ENCODE measurements around the gene TMSB10. TPM values are rescaled to one million over a fixed set of nuclear protein-coding genes. Genes with fewer than 3 reads are reported as not detected.
A peak's percentile ranks its signal among the peaks of the same experiment; 100 is the strongest.

The TMSB10 gene
- total and polyA plus RNA-seq, 2 of the 13 experiments (the other 11 are each of a cell fraction or from before 2014, with no cell fraction given): 665 to 708 TPM

DNA sequence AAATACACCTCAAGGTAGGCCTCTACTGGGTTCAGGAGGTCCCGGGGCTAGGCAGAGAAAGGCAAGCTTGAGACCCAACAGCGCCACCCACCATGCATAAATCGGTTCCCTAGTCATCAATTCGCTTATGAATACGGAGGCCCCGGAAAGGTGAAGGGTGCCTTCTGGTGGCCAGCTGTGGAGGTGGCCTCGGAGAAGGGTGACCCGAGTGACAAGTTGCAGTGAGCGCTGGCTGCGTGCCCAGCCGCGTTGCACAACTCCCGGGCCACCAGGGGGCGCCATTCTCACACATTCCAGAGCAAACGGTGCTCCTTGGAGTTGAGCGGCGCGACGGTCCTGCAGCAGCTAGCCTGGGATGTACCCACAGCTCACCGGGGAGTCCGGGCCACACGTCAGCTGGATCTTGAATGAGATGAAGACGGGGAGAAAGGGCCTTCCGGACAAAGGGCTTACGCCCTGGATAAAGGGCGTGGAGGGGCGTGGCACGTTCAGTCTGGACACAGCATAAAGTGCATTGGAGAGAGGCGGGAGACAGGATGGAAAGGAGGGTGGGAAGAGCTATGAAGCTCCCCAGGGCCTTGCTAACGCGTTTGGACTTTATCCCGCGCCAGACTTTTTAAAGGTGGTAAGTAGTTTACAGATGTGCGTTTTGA, 20.4 kb downstream of the TMSB10 start (continued):
- TF ChIP-seq, protein P1, sequence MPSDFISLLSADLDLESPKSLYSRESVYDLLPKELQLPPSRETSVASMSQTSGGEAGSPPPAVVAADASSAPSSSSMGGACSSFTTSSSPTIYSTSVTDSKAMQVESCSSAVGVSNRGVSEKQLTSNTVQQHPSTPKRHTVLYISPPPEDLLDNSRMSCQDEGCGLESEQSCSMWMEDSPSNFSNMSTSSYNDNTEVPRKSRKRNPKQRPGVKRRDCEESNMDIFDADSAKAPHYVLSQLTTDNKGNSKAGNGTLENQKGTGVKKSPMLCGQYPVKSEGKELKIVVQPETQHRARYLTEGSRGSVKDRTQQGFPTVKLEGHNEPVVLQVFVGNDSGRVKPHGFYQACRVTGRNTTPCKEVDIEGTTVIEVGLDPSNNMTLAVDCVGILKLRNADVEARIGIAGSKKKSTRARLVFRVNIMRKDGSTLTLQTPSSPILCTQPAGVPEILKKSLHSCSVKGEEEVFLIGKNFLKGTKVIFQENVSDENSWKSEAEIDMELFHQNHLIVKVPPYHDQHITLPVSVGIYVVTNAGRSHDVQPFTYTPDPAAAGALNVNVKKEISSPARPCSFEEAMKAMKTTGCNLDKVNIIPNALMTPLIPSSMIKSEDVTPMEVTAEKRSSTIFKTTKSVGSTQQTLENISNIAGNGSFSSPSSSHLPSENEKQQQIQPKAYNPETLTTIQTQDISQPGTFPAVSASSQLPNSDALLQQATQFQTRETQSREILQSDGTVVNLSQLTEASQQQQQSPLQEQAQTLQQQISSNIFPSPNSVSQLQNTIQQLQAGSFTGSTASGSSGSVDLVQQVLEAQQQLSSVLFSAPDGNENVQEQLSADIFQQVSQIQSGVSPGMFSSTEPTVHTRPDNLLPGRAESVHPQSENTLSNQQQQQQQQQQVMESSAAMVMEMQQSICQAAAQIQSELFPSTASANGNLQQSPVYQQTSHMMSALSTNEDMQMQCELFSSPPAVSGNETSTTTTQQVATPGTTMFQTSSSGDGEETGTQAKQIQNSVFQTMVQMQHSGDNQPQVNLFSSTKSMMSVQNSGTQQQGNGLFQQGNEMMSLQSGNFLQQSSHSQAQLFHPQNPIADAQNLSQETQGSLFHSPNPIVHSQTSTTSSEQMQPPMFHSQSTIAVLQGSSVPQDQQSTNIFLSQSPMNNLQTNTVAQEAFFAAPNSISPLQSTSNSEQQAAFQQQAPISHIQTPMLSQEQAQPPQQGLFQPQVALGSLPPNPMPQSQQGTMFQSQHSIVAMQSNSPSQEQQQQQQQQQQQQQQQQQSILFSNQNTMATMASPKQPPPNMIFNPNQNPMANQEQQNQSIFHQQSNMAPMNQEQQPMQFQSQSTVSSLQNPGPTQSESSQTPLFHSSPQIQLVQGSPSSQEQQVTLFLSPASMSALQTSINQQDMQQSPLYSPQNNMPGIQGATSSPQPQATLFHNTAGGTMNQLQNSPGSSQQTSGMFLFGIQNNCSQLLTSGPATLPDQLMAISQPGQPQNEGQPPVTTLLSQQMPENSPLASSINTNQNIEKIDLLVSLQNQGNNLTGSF (CRISPR knock-in tag; IDR thresholded peaks at IDR 0.05): 0 out of 2 replicates have a peak, but pooled peaks have one; percentile 68
- TF ChIP-seq ZKSCAN8 (CRISPR knock-in tag; IDR thresholded peaks at IDR 0.05; ENCODE audit: borderline replicate concordance) (peak; percentile 96), BHLHE40 (IDR thresholded peaks at IDR 0.05; ENCODE audit: low read length) (peak; percentile 75), KMT2A (CRISPR knock-in tag; IDR thresholded peaks at IDR 0.05) (peak; percentile 87), RAD51 (IDR thresholded peaks at IDR 0.05; ENCODE audit: borderline replicate concordance) (no peak), ZNF10 (CRISPR knock-in tag; IDR thresholded peaks at IDR 0.05; ENCODE audit: borderline replicate concordance, low read depth) (no peak), ZNF207 (IDR thresholded peaks at IDR 0.05; ENCODE audit: borderline replicate concordance) (no peak), ZNF124 (CRISPR knock-in tag; IDR thresholded peaks at IDR 0.05) (peak; percentile 99), ZNF773 (CRISPR knock-in tag; IDR thresholded peaks at IDR 0.05; ENCODE audit: borderline replicate concordance) (no peak), ZNF724P (CRISPR knock-in tag; IDR thresholded peaks at IDR 0.05; ENCODE audit: borderline replicate concordance) (peak; percentile 71; the same call in 1 of the 2 replicates), EEA1 (CRISPR knock-in tag; IDR thresholded peaks at IDR 0.05; ENCODE audit: borderline replicate concordance) (0 out of 2 replicates have a peak, but pooled peaks have one; percentile 35), KLF11 (CRISPR knock-in tag; IDR thresholded peaks at IDR 0.05) (peak; percentile 91)
- TF ChIP-seq, protein P2, sequence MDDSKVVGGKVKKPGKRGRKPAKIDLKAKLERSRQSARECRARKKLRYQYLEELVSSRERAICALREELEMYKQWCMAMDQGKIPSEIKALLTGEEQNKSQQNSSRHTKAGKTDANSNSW (CRISPR knock-in tag; IDR thresholded peaks at IDR 0.05; ENCODE audit: borderline replicate concordance): peak; percentile 86; the same call in 1 of the 2 replicates
- TF ChIP-seq, protein P3, sequence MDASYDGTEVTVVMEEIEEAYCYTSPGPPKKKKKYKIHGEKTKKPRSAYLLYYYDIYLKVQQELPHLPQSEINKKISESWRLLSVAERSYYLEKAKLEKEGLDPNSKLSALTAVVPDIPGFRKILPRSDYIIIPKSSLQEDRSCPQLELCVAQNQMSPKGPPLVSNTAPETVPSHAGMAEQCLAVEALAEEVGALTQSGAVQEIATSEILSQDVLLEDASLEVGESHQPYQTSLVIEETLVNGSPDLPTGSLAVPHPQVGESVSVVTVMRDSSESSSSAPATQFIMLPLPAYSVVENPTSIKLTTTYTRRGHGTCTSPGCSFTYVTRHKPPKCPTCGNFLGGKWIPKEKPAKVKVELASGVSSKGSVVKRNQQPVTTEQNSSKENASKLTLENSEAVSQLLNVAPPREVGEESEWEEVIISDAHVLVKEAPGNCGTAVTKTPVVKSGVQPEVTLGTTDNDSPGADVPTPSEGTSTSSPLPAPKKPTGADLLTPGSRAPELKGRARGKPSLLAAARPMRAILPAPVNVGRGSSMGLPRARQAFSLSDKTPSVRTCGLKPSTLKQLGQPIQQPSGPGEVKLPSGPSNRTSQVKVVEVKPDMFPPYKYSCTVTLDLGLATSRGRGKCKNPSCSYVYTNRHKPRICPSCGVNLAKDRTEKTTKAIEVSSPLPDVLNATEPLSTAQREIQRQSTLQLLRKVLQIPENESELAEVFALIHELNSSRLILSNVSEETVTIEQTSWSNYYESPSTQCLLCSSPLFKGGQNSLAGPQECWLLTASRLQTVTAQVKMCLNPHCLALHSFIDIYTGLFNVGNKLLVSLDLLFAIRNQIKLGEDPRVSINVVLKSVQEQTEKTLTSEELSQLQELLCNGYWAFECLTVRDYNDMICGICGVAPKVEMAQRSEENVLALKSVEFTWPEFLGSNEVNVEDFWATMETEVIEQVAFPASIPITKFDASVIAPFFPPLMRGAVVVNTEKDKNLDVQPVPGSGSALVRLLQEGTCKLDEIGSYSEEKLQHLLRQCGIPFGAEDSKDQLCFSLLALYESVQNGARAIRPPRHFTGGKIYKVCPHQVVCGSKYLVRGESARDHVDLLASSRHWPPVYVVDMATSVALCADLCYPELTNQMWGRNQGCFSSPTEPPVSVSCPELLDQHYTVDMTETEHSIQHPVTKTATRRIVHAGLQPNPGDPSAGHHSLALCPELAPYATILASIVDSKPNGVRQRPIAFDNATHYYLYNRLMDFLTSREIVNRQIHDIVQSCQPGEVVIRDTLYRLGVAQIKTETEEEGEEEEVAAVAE (CRISPR knock-in tag; IDR thresholded peaks at IDR 0.05; ENCODE audit: borderline replicate concordance): peak; percentile 94
- TF ChIP-seq, protein P4, sequence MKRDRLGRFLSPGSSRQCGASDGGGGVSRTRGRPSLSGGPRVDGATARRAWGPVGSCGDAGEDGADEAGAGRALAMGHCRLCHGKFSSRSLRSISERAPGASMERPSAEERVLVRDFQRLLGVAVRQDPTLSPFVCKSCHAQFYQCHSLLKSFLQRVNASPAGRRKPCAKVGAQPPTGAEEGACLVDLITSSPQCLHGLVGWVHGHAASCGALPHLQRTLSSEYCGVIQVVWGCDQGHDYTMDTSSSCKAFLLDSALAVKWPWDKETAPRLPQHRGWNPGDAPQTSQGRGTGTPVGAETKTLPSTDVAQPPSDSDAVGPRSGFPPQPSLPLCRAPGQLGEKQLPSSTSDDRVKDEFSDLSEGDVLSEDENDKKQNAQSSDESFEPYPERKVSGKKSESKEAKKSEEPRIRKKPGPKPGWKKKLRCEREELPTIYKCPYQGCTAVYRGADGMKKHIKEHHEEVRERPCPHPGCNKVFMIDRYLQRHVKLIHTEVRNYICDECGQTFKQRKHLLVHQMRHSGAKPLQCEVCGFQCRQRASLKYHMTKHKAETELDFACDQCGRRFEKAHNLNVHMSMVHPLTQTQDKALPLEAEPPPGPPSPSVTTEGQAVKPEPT (CRISPR knock-in tag; IDR thresholded peaks at IDR 0.05; ENCODE audit: low read depth): peak; percentile 95
- TF ChIP-seq, protein P5, sequence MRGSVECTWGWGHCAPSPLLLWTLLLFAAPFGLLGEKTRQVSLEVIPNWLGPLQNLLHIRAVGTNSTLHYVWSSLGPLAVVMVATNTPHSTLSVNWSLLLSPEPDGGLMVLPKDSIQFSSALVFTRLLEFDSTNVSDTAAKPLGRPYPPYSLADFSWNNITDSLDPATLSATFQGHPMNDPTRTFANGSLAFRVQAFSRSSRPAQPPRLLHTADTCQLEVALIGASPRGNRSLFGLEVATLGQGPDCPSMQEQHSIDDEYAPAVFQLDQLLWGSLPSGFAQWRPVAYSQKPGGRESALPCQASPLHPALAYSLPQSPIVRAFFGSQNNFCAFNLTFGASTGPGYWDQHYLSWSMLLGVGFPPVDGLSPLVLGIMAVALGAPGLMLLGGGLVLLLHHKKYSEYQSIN (CRISPR knock-in tag; IDR thresholded peaks at IDR 0.05; ENCODE audit: borderline replicate concordance): no peak

Measured in HepG2 (cell line).